Measurements from ENCODE around the gene ZFAND3.

DNA sequence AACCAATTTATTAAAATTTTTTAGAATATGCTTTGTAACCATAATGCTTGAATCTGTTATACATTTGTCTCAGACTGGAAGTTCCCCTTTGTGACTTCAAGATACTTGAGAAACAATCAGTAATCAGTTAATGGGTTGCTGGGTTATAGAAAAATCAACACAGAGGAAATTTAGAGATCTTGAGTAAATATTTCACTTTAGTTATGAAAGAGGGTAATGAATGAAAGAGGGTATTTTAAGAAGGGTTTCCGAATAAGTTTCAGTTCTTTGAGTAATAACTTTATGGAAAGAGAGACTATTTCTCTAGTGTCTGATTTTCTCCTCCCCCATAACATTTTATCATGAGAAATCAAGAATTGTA is 21.4 kb downstream of the ZFAND3 start:
- TF ChIP-seq, protein P1, sequence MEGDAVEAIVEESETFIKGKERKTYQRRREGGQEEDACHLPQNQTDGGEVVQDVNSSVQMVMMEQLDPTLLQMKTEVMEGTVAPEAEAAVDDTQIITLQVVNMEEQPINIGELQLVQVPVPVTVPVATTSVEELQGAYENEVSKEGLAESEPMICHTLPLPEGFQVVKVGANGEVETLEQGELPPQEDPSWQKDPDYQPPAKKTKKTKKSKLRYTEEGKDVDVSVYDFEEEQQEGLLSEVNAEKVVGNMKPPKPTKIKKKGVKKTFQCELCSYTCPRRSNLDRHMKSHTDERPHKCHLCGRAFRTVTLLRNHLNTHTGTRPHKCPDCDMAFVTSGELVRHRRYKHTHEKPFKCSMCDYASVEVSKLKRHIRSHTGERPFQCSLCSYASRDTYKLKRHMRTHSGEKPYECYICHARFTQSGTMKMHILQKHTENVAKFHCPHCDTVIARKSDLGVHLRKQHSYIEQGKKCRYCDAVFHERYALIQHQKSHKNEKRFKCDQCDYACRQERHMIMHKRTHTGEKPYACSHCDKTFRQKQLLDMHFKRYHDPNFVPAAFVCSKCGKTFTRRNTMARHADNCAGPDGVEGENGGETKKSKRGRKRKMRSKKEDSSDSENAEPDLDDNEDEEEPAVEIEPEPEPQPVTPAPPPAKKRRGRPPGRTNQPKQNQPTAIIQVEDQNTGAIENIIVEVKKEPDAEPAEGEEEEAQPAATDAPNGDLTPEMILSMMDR (optimal IDR thresholded peaks at IDR 0.05 in 1 of 3, IDR thresholded peaks at IDR 0.05 in 1 of 3, conservative IDR thresholded peaks at IDR 0.05 in 1 of 3; ENCODE audit: extremely low read depth in 1 of 3, insufficient read depth in 2 of 3, low read length in 3 of 3), result no peak
- no peak for TF ChIP-seq EZH2 (IDR thresholded peaks at IDR 0.05; ENCODE audit: low read length)

All from keratinocyte (primary cell).